Lung (tissue), 12 donors: Measurements from ENCODE around the gene OPCML. TPM values are rescaled to one million over a fixed set of nuclear protein-coding genes. Genes with fewer than 3 reads are reported as not detected.

Experiments used
- ATAC-seq: fragments of 200-7000 bp; cut with Tn5 transposase; one replicate; pipeline ENCODE4 v1.9.1; 2020; ENCODE audit warnings: moderate number of reproducible peaks; ENCODE audit not compliant: insufficient read depth, low FRiP score
- DNase-seq, 3 donors: peaks; one replicate each; pipeline ENCODE4 v3.0.0-alpha.2; 2013 to 2017
- H3K27ac ChIP-seq, 2 donors: one replicate each; pipeline ENCODE4 v1.5.1; 2013; ENCODE audit warnings: mild to moderate bottlenecking in 2 of 2, moderate library complexity in 2 of 2, control low read depth in 1 of 2, inconsistent platforms in 1 of 2, low read depth in 1 of 2, low read length in 1 of 2
- H3K27me3 ChIP-seq, 3 donors: one replicate each; pipeline ENCODE4 v1.5.1; 2013; ENCODE audit warnings: low read length in 2 of 3; ENCODE audit not compliant: control insufficient read depth in 3 of 3, insufficient read depth in 3 of 3
- H3K36me3 ChIP-seq, 4 donors: one replicate each; pipeline ENCODE4 v1.5.1; 2013; ENCODE audit warnings: low read length in 4 of 4, mild to moderate bottlenecking in 1 of 4, moderate library complexity in 1 of 4; ENCODE audit not compliant: control insufficient read depth in 4 of 4, insufficient read depth in 4 of 4
- H3K4me1 ChIP-seq, 5 donors: one replicate each; pipeline ENCODE4 v1.5.1; 2013; ENCODE audit warnings: low read length in 5 of 5, mild to moderate bottlenecking in 2 of 5, moderate library complexity in 1 of 5; ENCODE audit not compliant: control insufficient read depth in 5 of 5, insufficient read depth in 5 of 5
- H3K4me3 ChIP-seq: one replicate; pipeline ENCODE4 v1.5.1; 2013; ENCODE audit warnings: mild to moderate bottlenecking, control low read depth, moderate library complexity
- H3K9ac ChIP-seq, 2 donors: one replicate each; pipeline ENCODE4 v1.5.1; 2013; ENCODE audit warnings: low read length in 2 of 2, control low read depth in 1 of 2; ENCODE audit not compliant: insufficient read depth in 1 of 2
- H3K9me3 ChIP-seq, 4 donors: one replicate each; pipeline ENCODE4 v1.5.1; 2013; ENCODE audit warnings: low read length in 3 of 4, mild to moderate bottlenecking in 1 of 4, moderate library complexity in 1 of 4; ENCODE audit not compliant: control insufficient read depth in 4 of 4, insufficient read depth in 3 of 4
- WGBS, 2 donors: extraction: QIAGEN DNeasy Blood & Tissue Kit; methylation state at CpG; one replicate each; pipeline ENCODE4 v1.1.7; 2013; 5-methylcytosine and 5-hydroxymethylcytosine counted together
- polyA plus RNA-seq, 2 donors: library from polyadenylated mRNA; stranded (reverse); fragments of 200-250 nt; gene quantifications; one replicate each; pipeline ENCODE4 v1.2.1, GENCODE V29; 2013
- total RNA-seq, 2 donors: library from RNA; depleted of rRNA in 1 of 2; stranded (reverse); fragments of >200 nt in 1 of 2; gene quantifications; one replicate each; pipeline ENCODE4 v1.2.1, GENCODE V29; 2014 to 2021
- TF ChIP-seq, protein P1 (sequence below): IDR thresholded peaks from 2 replicates; pipeline ENCODE4 v1.5.1; 2012; ENCODE audit warnings: mild to moderate bottlenecking; ENCODE audit errors: control extremely low read depth, extremely low read depth
- donor health status: control.
- donor health status: control.
- donor health status: Bipolar disorder and iron deficiency.
- donor health status: healthy.
- donor health status: DM: yes; HTN: yes; CAD: no.

Gene OPCML
- total and polyA plus RNA-seq, 4 donors: 0.49 to 0.74 TPM; not detected in 2

DNA sequence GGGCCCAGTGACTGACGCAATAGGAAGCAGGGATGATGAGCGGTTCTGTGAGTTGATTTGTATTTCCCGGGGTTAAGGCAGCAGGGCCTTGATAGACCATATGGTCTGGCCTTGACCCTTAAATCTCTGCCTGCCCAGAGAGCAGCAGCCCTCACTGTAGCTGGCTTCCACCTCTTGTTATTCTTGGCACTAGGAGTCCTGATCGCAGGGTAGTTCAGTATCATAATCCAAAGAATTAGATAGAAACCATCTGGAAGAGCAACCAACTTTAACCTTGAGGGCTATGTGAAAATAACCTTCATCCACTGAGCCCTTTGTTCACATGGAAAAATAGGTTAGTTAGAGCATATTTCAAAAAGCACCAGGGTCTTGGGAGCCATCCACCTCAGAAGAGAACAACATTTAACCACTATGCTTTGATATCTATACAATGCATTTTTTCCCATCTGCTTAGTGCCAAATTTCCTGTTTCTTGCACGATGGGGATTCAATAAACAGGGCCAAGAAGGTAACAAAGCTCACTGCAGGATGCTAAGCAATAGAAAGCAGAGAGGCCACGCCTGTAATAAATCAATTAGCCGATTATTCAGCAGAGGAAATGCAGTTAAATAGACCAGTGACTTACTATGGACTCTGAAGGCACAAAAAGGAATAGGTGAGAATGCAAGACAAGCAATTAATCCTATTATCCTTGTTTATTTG, 761.3 kb downstream of the OPCML start:
- Histone ChIP-seq H3K27ac (no peak overlapping the region), H3K9me3 (no peaks in the 10 kb centered on the region), H3K4me1 (peaks cover 3 to 14% (median 4%) of the 10 kb centered on the region in 5 donors), H3K4me3 (no peak overlapping the region), H3K36me3 (no peaks in the 10 kb centered on the region), H3K27me3 (no peaks in the 10 kb centered on the region), H3K9ac (no peak overlapping the region)
- peak in 2 of 3 donors; percentile 29 to 41 for DNase-seq
- TF ChIP-seq, protein P1, sequence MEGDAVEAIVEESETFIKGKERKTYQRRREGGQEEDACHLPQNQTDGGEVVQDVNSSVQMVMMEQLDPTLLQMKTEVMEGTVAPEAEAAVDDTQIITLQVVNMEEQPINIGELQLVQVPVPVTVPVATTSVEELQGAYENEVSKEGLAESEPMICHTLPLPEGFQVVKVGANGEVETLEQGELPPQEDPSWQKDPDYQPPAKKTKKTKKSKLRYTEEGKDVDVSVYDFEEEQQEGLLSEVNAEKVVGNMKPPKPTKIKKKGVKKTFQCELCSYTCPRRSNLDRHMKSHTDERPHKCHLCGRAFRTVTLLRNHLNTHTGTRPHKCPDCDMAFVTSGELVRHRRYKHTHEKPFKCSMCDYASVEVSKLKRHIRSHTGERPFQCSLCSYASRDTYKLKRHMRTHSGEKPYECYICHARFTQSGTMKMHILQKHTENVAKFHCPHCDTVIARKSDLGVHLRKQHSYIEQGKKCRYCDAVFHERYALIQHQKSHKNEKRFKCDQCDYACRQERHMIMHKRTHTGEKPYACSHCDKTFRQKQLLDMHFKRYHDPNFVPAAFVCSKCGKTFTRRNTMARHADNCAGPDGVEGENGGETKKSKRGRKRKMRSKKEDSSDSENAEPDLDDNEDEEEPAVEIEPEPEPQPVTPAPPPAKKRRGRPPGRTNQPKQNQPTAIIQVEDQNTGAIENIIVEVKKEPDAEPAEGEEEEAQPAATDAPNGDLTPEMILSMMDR: no peak
- no peak for ATAC-seq
- 37 to 47% methylated on average over 7 of the region's 7 CpGs for WGBS, 2 donors

DNA sequence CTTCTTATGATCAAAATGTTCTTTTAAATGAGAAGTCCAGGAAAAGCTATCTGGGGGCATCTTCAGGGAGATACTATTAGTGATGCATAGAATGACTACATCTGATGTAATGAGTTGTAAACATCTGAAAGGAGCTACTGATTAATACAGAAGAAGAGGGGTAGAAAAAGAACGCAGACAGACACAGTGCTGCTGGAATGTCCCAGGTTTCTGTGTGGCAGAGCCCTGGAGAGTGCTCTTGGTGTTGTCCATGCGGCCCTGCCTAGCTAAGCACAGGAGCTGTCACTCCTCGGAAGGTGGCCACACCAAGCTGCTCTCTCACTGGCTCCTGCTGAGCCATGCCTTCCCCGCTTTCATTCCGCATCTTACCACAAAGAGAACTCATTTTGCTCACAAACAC, 768.8 kb downstream of the OPCML start:
- Histone ChIP-seq H3K27me3 (no peaks in the 10 kb centered on the region), H3K4me1 (no peaks in the 10 kb centered on the region), H3K9me3 (peaks cover 0 to 9% (median 0%) of the 10 kb centered on the region in 4 donors), H3K9ac (no peak overlapping the region), H3K4me3 (no peak overlapping the region), H3K36me3 (no peaks in the 10 kb centered on the region), H3K27ac (no peak overlapping the region)
- ATAC-seq: no peak
- WGBS, 2 donors: 90 to 96% methylated on average over 5 of the region's 5 CpGs
- DNase-seq: no peak
- TF ChIP-seq, protein P1: no peak

DNA sequence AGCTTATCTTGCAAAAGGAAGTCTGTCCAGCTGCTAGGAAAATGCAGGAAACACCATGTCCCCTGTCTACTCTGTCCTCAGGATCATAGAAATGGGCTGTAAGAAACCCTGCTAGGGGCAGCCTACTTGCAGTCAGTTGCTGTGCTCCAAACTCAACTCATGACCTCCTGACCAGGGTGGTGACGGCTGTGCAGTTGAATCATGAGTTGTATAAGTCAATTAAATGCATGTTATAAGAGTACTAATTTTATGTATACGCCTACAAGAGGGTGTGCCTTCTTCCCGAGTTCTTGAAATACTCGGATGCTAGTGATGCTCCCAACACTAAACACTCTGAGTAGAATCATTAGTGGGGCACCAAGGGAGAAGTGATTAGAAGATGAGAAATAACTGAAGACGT, 776.4 kb downstream of the OPCML start:
- 85 to 92% methylated on average over 5 of the region's 5 CpGs for WGBS, 2 donors
- Histone ChIP-seq H3K4me3 (no peak overlapping the region), H3K9ac (no peak overlapping the region), H3K27ac (no peak overlapping the region), H3K4me1 (peaks cover 0 to 11% (median 0%) of the 10 kb centered on the region in 5 donors), H3K36me3 (no peaks in the 10 kb centered on the region), H3K9me3 (peaks cover 0 to 2% (median 0%) of the 10 kb centered on the region in 4 donors), H3K27me3 (no peaks in the 10 kb centered on the region)
- ATAC-seq (no peak), DNase-seq (no peak)
- TF ChIP-seq, protein P1: no peak
